Mononuclear cell (primary cell): Measurements from ENCODE around the gene PIGU. TPM values are rescaled to one million over a fixed set of nuclear protein-coding genes. Genes with fewer than 3 reads are reported as not detected.

Experiments used
- H3K27me3 ChIP-seq: 2 replicates; pipeline ENCODE4 v1.6.0; 2011; ENCODE audit warnings: low read length, control low read depth; ENCODE audit not compliant: insufficient read depth
- H3K4me1 ChIP-seq: 2 replicates; pipeline ENCODE4 v1.5.1; 2011; ENCODE audit warnings: mild to moderate bottlenecking, low read length, control low read depth; ENCODE audit not compliant: insufficient read depth
- H3K4me3 ChIP-seq: 2 replicates; pipeline ENCODE4 v1.5.1; 2011; ENCODE audit warnings: mild to moderate bottlenecking, low read length, moderate library complexity
- H3K9me3 ChIP-seq: 2 replicates; pipeline ENCODE4 v1.5.1; 2011; ENCODE audit warnings: low read depth, mild to moderate bottlenecking, control low read depth, low read length
- total RNA-seq: library from RNA; depleted of rRNA; stranded (reverse); fragments of >200 nt; gene quantifications from one replicate; pipeline ENCODE4 v1.2.3, GENCODE V29; 2012

Gene PIGU
- total RNA-seq, 1 donor: 4.3 TPM

GRCh38 chr20:34512266-34512954, 164.5 kb downstream of the PIGU start:
- Histone ChIP-seq H3K27me3 (no peaks in the 10 kb centered on the region), H3K4me1 (peaks cover 13% of the 10 kb centered on the region), H3K4me3 (no peak overlapping the region), H3K9me3 (no peaks in the 10 kb centered on the region)

GRCh38 chr20:34511891-34512265, 165.0 kb downstream of the PIGU start:
- no peak overlapping the region for H3K4me3 ChIP-seq
- peaks cover 11% of the 10 kb centered on the region for H3K4me1 ChIP-seq
- no peaks in the 10 kb centered on the region for H3K9me3 ChIP-seq
- H3K27me3 ChIP-seq: no peaks in the 10 kb centered on the region

GRCh38 chr20:34510575-34510974, 166.3 kb downstream of the PIGU start:
- no peaks in the 10 kb centered on the region for H3K9me3 ChIP-seq
- H3K27me3 ChIP-seq: no peaks in the 10 kb centered on the region
- H3K4me3 ChIP-seq: no peak overlapping the region
- peaks cover 8% of the 10 kb centered on the region for H3K4me1 ChIP-seq

Other genes with a start within 250 kb of the PIGU start
- 48.3 TPM for gene DYNLRB1, start 160.7 kb downstream of the PIGU start, total RNA-seq
- gene MAP1LC3A, start 118.4 kb downstream of the PIGU start, total RNA-seq: 3.4 TPM
- gene TP53INP2, start 27.3 kb upstream of the PIGU start, total RNA-seq: 7.7 TPM
- gene NCOA6, start 148.6 kb upstream of the PIGU start, total RNA-seq: 12.2 TPM
- 5.1 TPM for gene GGT7, start 195.8 kb upstream of the PIGU start, total RNA-seq
- 18.4 TPM for gene ACSS2, start 199.5 kb upstream of the PIGU start, total RNA-seq